Ishikawa (cell line): ENCODE results near the gene PKP1.

ENCODE experiments used
- CEBPB ChIP-seq: IDR thresholded peaks from 2 replicates; pipeline ENCODE4 v1.6.1; 2012
- CREB1 ChIP-seq: IDR thresholded peaks from 2 replicates; pipeline ENCODE4 v1.6.1; 2012; ENCODE audit warnings: low read depth
- EGR1 ChIP-seq: IDR thresholded peaks from 2 replicates; pipeline ENCODE4 v1.6.1; 2012
- EP300 ChIP-seq: IDR thresholded peaks from 2 replicates; pipeline ENCODE4 v1.6.1; 2012; ENCODE audit warnings: borderline replicate concordance
- FOXM1 ChIP-seq: IDR thresholded peaks from 2 replicates; pipeline ENCODE4 v1.6.1; 2012; ENCODE audit warnings: low read depth, borderline replicate concordance
- NFIC ChIP-seq: IDR thresholded peaks from 2 replicates; pipeline ENCODE4 v1.6.1; 2012
- RAD21 ChIP-seq: IDR thresholded peaks from 2 replicates; pipeline ENCODE4 v1.6.1; 2012; ENCODE audit warnings: low read depth
- TAF1 ChIP-seq: IDR thresholded peaks from 2 replicates; pipeline ENCODE4 v1.6.1; 2012; ENCODE audit warnings: low read depth, mild to moderate bottlenecking
- TCF12 ChIP-seq: IDR thresholded peaks from 2 replicates; pipeline ENCODE4 v1.6.1; 2012; ENCODE audit warnings: low read depth
- TEAD4 ChIP-seq: IDR thresholded peaks from 2 replicates; pipeline ENCODE4 v1.6.1; 2012
- YY1 ChIP-seq: IDR thresholded peaks from 2 replicates; pipeline ENCODE4 v1.6.1; 2012; ENCODE audit warnings: low read depth
- ZBTB7A ChIP-seq: IDR thresholded peaks from 2 replicates; pipeline ENCODE4 v1.6.1; 2012; ENCODE audit warnings: low read depth
- TF ChIP-seq, protein P1 (sequence below): IDR thresholded peaks from 2 replicates; pipeline ENCODE4 v1.6.1; 2012; ENCODE audit warnings: low read depth, mild to moderate bottlenecking
- TF ChIP-seq, protein P2 (sequence below): IDR thresholded peaks from 2 replicates; pipeline ENCODE4 v1.6.1; 2012
- TF ChIP-seq, protein P3 (sequence below): IDR thresholded peaks from 2 replicates; pipeline ENCODE4 v1.6.1; 2012

Gene PKP1

DNA sequence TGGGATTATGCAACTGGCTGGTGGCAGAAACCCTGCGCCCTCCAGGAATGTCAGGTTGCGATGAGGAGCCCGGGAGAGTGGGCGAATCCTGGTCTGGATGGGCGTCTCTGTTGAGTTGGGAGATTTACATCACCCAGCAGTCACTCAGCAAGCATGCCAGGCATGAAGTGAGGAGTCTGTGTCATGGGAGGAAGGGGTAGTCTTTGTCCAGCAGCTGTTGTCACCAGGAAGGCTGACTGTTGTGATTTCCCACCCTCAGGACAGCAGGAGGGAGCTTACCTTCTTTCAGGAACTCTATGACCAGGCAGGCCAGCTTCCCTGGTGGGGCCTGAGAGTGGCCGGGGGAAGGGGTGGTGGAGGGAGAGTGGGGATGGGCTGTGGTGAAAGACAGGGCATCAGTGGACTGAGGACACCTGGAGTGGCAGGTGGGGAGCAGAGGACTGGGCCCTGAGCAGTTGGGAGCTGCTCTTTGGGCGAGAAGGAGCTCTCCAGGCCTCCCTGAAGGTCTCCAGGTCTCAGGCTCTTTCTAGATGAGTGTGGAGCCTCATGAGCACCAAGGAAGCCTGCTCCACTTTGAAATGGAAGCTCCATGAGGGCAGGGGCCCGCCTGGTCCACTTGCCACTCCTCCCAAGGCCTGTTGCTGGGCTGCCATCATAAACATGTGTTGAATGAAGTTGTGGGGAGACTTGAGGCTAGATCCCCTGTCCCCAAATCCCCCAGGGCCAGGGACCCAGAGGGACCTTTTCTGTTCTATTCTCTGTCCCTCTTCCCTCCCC lies 21.3 kb upstream of the PKP1 start:
- TF ChIP-seq EGR1 (0 out of 2 replicates have a peak, but pooled peaks have one; percentile 13), RAD21 (no peak)

DNA sequence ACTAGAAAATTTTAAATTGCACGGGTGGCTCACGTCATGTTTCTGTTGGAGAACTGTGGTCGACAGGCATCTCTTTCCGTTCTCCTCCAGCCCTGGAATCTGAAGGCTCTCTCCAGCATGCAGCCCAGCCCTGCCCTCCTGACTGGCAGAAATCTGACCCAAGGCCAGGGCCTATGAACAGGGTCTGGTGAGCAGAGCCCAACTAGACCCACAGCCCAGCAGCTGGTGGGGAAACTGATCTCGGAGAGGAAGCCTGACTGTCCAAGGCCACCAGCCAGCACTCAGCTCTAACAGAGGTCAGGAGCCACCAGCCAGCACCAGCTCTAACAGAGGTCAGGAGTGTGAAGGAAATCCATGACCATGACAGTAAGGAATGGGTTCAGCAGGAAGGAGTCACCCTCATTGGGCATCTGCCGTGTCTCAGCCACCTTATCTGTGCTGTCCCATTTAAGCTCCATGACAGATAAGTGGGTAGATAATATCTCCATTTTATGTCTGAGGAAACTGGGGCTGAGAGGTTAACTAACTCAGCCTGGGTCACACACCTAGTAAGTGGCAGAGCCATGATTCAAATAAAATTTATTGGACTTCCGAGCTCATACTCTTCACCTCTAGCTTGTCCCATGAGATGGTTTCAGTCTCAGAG lies 20.2 kb upstream of the PKP1 start:
- TF ChIP-seq, protein P1, sequence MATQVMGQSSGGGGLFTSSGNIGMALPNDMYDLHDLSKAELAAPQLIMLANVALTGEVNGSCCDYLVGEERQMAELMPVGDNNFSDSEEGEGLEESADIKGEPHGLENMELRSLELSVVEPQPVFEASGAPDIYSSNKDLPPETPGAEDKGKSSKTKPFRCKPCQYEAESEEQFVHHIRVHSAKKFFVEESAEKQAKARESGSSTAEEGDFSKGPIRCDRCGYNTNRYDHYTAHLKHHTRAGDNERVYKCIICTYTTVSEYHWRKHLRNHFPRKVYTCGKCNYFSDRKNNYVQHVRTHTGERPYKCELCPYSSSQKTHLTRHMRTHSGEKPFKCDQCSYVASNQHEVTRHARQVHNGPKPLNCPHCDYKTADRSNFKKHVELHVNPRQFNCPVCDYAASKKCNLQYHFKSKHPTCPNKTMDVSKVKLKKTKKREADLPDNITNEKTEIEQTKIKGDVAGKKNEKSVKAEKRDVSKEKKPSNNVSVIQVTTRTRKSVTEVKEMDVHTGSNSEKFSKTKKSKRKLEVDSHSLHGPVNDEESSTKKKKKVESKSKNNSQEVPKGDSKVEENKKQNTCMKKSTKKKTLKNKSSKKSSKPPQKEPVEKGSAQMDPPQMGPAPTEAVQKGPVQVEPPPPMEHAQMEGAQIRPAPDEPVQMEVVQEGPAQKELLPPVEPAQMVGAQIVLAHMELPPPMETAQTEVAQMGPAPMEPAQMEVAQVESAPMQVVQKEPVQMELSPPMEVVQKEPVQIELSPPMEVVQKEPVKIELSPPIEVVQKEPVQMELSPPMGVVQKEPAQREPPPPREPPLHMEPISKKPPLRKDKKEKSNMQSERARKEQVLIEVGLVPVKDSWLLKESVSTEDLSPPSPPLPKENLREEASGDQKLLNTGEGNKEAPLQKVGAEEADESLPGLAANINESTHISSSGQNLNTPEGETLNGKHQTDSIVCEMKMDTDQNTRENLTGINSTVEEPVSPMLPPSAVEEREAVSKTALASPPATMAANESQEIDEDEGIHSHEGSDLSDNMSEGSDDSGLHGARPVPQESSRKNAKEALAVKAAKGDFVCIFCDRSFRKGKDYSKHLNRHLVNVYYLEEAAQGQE = no peak
- TF ChIP-seq ZBTB7A = no peak

DNA sequence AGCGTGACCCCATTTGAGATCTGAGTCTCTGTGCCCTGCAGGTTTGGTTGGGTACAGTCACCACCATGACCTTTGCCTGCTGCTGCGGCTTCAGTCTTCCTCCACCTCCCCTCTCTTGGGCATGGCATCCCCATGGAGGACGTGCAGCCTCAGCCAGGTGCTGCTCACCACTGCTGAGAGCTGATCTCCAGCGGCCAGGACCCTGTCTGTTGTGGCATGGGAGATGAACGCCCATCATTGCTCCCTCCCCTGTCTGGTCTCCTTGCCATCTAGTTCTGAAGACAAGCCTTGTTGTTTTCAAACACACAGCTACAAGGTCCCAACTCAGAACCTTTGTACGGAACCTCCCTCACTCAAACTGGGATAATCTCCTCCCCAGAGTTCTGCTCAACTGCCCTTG lies 19.2 kb upstream of the PKP1 start:
- TF ChIP-seq CREB1 (no peak), EP300 (no peak)

DNA sequence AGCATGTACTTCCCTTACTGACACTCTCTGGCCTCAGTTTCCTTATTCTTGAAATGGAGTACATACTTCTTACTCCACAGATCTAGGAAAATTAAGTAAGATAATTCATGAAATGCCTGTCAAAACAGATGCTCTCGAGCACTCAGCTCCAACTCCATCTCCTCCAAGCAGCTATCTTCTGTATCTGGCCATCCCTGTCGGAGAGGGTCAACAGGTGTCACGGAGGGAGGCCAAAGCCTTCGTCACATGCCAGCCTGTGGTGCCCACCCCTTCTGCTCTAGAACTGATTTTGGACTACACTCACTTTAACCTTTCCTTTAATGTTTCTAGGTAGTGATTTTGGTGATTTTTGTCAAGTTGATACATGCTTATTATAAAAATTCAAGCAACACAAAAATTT lies 18.8 kb upstream of the PKP1 start:
- TF ChIP-seq TCF12 (no peak), ZBTB7A (no peak), EGR1 (no peak), YY1 (no peak), TAF1 (no peak), EP300 (no peak), CREB1 (no peak), FOXM1 (no peak), RAD21 (no peak), CEBPB (no peak), NFIC (no peak), TEAD4 (no peak)
- TF ChIP-seq, protein P1 = no peak
- TF ChIP-seq, protein P2, sequence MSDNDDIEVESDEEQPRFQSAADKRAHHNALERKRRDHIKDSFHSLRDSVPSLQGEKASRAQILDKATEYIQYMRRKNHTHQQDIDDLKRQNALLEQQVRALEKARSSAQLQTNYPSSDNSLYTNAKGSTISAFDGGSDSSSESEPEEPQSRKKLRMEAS = no peak
- TF ChIP-seq, protein P3, sequence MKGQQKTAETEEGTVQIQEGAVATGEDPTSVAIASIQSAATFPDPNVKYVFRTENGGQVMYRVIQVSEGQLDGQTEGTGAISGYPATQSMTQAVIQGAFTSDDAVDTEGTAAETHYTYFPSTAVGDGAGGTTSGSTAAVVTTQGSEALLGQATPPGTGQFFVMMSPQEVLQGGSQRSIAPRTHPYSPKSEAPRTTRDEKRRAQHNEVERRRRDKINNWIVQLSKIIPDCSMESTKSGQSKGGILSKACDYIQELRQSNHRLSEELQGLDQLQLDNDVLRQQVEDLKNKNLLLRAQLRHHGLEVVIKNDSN = no peak

DNA sequence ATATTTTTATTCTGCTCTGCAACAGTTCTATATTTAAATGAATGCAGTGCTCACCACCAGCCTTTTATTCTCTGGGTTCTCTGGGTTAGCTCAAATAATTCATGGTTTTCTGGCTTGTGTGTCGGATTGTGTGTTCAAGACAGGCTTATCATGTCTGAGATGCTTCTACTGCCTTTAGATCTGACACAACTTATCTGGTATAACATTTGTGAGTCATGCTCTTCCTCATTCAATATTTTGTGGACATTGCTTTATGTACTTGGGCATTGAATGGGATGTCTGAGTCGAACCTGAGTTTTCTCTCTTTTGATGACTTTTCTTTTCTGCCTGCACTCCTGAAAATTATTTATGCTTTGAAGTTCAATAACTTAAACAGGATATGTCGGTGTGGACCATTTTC lies 17.6 kb upstream of the PKP1 start:
- TF ChIP-seq CREB1 = no peak
- TF ChIP-seq EGR1 = no peak
- TF ChIP-seq TCF12 = no peak
- TF ChIP-seq TEAD4 = no peak
- TF ChIP-seq, protein P3 = no peak
- TF ChIP-seq, protein P2 = no peak
- TF ChIP-seq ZBTB7A = no peak
- no peak for TF ChIP-seq YY1
- no peak for TF ChIP-seq CEBPB
- no peak for TF ChIP-seq FOXM1
- TF ChIP-seq EP300 = no peak
- TF ChIP-seq NFIC = no peak
- TF ChIP-seq TAF1 = no peak
- no peak for TF ChIP-seq RAD21
- TF ChIP-seq, protein P1 = no peak
